Measurements from ENCODE around the gene MYLK2.
A peak's percentile ranks its signal among the peaks of the same experiment; 100 is the strongest.

MYLK2 gene

GRCh38 chr20:31853481-31853880 is 34.3 kb downstream of the MYLK2 start:
- DNase-seq (ENCODE audit: low read depth), result no peak

- DNase-seq (ENCODE audit: low read depth), result no peak
Measured at GRCh38 chr20:31856516-31856915, 37.4 kb downstream of the MYLK2 start.

GRCh38 chr20:31857861-31858759 is 39.0 kb downstream of the MYLK2 start:
- no peak for DNase-seq (ENCODE audit: low read depth)

- no peak for DNase-seq (ENCODE audit: low read depth)
Measured at GRCh38 chr20:31858760-31859083, 39.6 kb downstream of the MYLK2 start.

- DNase-seq (ENCODE audit: low read depth), result no peak
Measured at GRCh38 chr20:31859266-31859997, 40.3 kb downstream of the MYLK2 start.

- no peak for DNase-seq (ENCODE audit: low read depth)
Measured at GRCh38 chr20:31859998-31860380, 40.8 kb downstream of the MYLK2 start.

GRCh38 chr20:31860390-31861134 is 41.4 kb downstream of the MYLK2 start:
- no peak for DNase-seq (ENCODE audit: low read depth)

- DNase-seq (ENCODE audit: low read depth), result no peak
Measured at GRCh38 chr20:31861135-31861384, 41.9 kb downstream of the MYLK2 start.

- DNase-seq (ENCODE audit: low read depth), result peak; percentile 50
Measured at GRCh38 chr20:31861385-31862156, 42.4 kb downstream of the MYLK2 start.

GRCh38 chr20:31862157-31862470 is 43.0 kb downstream of the MYLK2 start:
- DNase-seq (ENCODE audit: low read depth), result no peak

- no peak for DNase-seq (ENCODE audit: low read depth)
Measured at GRCh38 chr20:31862506-31862905, 43.4 kb downstream of the MYLK2 start.

- no peak for DNase-seq (ENCODE audit: low read depth)
Measured at GRCh38 chr20:31863296-31864085, 44.3 kb downstream of the MYLK2 start.

- no peak for DNase-seq (ENCODE audit: low read depth)
Measured at GRCh38 chr20:31864521-31865400, 45.6 kb downstream of the MYLK2 start.

- no peak for DNase-seq (ENCODE audit: low read depth)
Measured at GRCh38 chr20:31866221-31866620, 47.1 kb downstream of the MYLK2 start.

- DNase-seq (ENCODE audit: low read depth), result no peak
Measured at GRCh38 chr20:31868853-31869672, 49.9 kb downstream of the MYLK2 start.

- no peak for DNase-seq (ENCODE audit: low read depth)
Measured at GRCh38 chr20:31869673-31869941, 50.5 kb downstream of the MYLK2 start.

- no peak for DNase-seq (ENCODE audit: low read depth)
Measured at GRCh38 chr20:31869942-31870725, 51.0 kb downstream of the MYLK2 start, which contains the start of the genes DUSP15 and TTLL9. TSS of gene DUSP15 (minus strand) at chr20:31870527. CDS start at chr20:31870337, 190 bp downstream. TSS of gene TTLL9 (plus strand) at chr20:31870634. CDS start at chr20:31871127, 493 bp downstream.

- no peak for DNase-seq (ENCODE audit: low read depth)
Measured at GRCh38 chr20:31870726-31871617, 51.8 kb downstream of the MYLK2 start.
